Chondrocyte (in vitro differentiated cells): Measurements from ENCODE around the gene NOTUM. TPM values are rescaled to one million over a fixed set of nuclear protein-coding genes. Genes with fewer than 3 reads are reported as not detected.

Experiments
- DNase-seq: peaks from one replicate; pipeline ENCODE4 v3.0.0; 2021; ENCODE audit warnings: mixed read lengths, low spot score
- H3K27ac Mint-ChIP-seq: one replicate; pipeline ENCODE4 v1.8.0; 2021; ENCODE audit warnings: mild to moderate bottlenecking, moderate library complexity, mixed read lengths; ENCODE audit not compliant: unreplicated experiment
- H3K27me3 Mint-ChIP-seq: 2 replicates; pipeline ENCODE4 v1.8.0; 2021; ENCODE audit warnings: low read depth, mixed read lengths
- H3K36me3 Mint-ChIP-seq: 2 replicates; pipeline ENCODE4 v1.8.0; 2021; ENCODE audit warnings: low read depth, mixed read lengths
- H3K4me1 Mint-ChIP-seq: 2 replicates; pipeline ENCODE4 v1.8.0; 2021; ENCODE audit warnings: low read depth, mild to moderate bottlenecking, mixed read lengths
- H3K4me3 Mint-ChIP-seq: one replicate; pipeline ENCODE4 v1.8.0; 2021; ENCODE audit warnings: mild to moderate bottlenecking, moderate library complexity, mixed read lengths; ENCODE audit not compliant: unreplicated experiment
- H3K9me3 Mint-ChIP-seq: 2 replicates; pipeline ENCODE4 v1.8.0; 2021; ENCODE audit warnings: low read depth, mixed read lengths
- CTCF ChIP-seq: fragments of 200-600 bp; sonication (generic); IDR thresholded peaks from 2 replicates; pipeline ENCODE4 v1.5.0; 2021; ENCODE audit warnings: antibody characterized with exemption, mild to moderate bottlenecking, moderate library complexity
- total RNA-seq: library from RNA; stranded (reverse); gene quantifications from 3 replicates; pipeline ENCODE4 v1.2.1, GENCODE V29; 2021

The NOTUM gene
- total RNA-seq, 1 donor from 2014 or later: not detected

DNA sequence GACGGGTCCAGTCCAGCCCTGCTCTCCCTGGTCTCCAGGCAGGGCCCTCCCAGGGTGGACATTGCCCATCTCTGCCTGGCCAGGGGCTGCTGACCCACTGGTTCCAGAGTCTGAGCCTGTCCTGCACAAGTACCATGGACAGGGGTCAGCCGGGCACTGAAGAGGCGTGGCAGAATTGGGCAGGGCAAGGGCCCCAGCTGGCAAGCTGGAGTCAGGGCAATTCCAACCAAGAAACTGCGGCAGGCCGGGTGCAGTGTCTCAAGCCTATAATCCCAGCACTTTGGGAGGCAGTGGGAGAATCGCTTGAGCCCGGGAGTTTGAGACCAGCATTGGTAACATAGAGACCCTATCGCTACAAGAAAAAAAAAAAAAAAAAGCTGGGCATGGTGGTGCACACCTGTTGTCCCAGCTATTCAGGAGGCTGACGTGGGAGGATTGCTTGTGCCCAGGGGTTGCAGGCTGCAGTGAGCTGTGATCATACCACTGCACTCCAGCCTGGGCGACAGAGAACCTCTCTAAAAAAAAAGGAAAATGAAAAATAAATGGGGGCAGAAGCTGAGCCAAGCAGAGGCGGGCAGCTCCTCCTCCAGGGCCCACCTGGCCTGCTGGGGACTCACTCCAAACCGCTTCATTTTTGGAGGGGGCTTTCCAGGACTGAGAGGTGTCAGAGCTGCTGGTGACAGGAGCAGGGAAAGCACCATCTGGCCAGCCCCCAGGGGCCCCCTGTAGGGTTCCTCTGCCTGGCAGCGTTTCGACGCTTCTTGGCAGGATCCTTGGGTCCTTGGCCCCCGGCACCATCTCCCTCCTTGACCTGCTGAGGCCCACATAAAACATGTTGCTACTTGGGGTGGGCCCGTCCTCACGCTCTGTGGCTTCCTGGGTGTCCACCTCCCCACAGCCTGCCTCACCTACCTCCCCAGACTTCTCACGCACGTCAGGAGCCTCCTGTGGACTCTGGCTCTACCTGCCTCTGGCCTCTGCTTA is 30.6 kb downstream of the NOTUM start:
- Mint-ChIP-seq H3K27me3 (no peaks in the 10 kb centered on the region), H3K4me3 (no peak overlapping the region), H3K36me3 (peaks cover 8% of the 10 kb centered on the region), H3K4me1 (peaks cover 26% of the 10 kb centered on the region), H3K9me3 (no peaks in the 10 kb centered on the region), H3K27ac (peak overlapping the region; percentile 20)
- TF ChIP-seq CTCF: no peak
- no peak for DNase-seq

- Mint-ChIP-seq H3K9me3 (no peaks in the 10 kb centered on the region), H3K27ac (peak overlapping the region; percentile 22), H3K4me1 (peaks cover 25% of the 10 kb centered on the region), H3K27me3 (no peaks in the 10 kb centered on the region), H3K4me3 (peak overlapping the region; percentile 53), H3K36me3 (peaks cover 8% of the 10 kb centered on the region)
- no peak for TF ChIP-seq CTCF
- no peak for DNase-seq
Measured at GRCh38 chr17:81929253-81930141, 31.5 kb downstream of the NOTUM start.

DNA sequence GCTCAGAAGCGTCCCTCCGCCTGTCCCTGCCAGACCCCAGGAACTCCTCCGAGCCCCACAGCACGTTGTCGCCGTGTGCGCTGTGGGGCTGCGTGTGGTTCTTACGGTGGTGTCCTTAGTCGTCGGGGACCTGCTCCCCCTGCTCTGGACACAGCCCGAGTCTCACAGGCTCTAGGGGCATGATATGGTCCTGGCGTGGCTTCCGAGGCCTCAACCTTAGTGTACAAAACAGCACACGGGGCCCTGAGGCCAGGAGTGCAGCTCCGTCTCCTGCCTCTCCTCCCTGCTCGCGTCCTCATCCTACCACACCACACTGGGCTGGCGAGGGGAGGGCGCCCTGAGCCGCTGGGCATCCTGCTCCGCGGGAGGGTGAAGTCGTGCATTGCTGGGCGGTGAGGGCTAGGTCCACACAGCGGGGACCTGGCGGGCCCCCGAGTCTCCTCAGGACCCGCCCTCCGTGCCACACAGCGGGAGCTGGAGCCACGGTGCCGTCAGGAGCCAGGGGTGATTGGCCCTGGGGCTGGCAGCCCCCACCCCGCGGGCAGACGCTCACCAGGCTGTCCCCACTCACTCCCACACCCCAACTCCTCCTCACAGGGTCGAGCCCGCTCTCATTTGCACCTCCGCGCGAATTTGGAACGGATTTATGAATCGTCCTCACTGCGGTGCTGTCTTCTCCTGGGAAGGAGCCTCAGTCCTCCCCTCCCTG is 32.3 kb downstream of the NOTUM start:
- peak overlapping the region; percentile 68 for H3K4me3 Mint-ChIP-seq
- DNase-seq: no peak
- peaks cover 33% of the 10 kb centered on the region for H3K4me1 Mint-ChIP-seq
- TF ChIP-seq CTCF: no peak
- no peaks in the 10 kb centered on the region for H3K27me3 Mint-ChIP-seq
- no peaks in the 10 kb centered on the region for H3K9me3 Mint-ChIP-seq
- peak overlapping the region; percentile 79 for H3K27ac Mint-ChIP-seq
- H3K36me3 Mint-ChIP-seq: peaks cover 3% of the 10 kb centered on the region

DNA sequence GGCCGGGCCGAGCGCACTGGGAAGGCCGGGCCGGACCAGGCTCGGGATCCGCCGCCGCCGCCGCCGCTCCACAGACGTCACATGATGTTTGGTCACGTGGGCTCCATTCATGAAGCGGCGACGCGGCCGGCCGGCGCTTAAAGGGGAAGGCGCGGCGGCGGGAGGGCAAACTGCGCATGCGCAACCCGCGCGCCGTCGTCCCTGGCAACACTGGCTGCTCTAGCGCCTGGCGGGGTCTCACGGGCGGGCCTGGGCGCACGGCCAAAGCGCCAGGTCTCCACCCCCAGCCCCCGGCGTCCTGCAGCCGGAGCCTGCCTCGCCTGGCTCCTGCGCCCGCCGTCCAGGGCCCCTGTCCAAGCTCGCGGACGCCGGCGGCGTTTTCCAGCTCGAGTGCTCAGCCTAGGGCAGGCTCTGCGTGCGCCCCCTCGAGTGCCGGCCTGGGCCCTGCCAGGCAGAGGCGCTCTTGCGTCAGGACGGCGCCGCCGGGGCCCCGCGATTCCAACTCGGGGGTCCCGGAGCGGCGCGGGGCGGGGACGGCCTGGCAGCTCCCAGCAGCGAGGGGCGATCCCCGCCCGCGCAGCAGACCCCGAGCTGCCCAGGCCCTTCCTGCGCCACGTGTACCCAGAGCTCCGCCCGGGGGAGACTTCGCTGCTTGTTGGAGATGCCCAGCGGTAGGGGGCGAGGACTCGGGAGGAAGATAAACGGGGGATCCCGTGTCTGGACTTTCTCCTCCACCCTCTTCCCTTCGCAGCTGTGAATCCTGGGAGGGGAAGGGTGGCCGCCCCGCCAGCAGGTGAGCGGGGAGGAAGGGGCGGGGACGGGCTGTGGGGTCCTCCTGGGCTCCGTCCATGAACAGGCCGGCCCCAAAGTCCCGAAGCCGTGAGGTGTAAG is 33.1 kb downstream of the NOTUM start, which contains the start of gene MAFG:
Gene MAFG (minus strand): TSS at position 83 of the 891 bp plus-strand sequence. CDS start 4,550 bp downstream, outside the sequence.
- peak; percentile 80 for TF ChIP-seq CTCF
- DNase-seq: no peak
- H3K4me1 Mint-ChIP-seq: peaks cover 39% of the 10 kb centered on the region
- no peaks in the 10 kb centered on the region for H3K9me3 Mint-ChIP-seq
- H3K27me3 Mint-ChIP-seq: no peaks in the 10 kb centered on the region
- H3K27ac Mint-ChIP-seq: peak within 1 kb of the TSS; percentile 99
- no peaks in the 10 kb centered on the region for H3K36me3 Mint-ChIP-seq
- H3K4me3 Mint-ChIP-seq: peak within 1 kb of the TSS; percentile 83
